Bronchial epithelial cell (primary cell): ENCODE results near the gene CACNA2D3. TPM values are rescaled to one million over a fixed set of nuclear protein-coding genes. Genes with fewer than 3 reads are reported as not detected.
A peak's percentile ranks its signal among the peaks of the same experiment; 100 is the strongest.
"Not testable (repeated sequence)": the region's sequence is repeated elsewhere in the genome, so short reads cannot be mapped to it uniquely, and the experiment has no call there.

Experiments used
- DNase-seq: peaks from one replicate; pipeline ENCODE4 v3.0.0-alpha.2; 2010; ENCODE audit warnings: low read depth
- FAIRE-seq: peaks from 2 replicates; lab custom pipeline; 2011; peaks lifted over from hg19 to GRCh38; lab: Jason Lieb, UNC
- H3K27me3 ChIP-seq: 2 replicates; pipeline ENCODE4 v1.5.1; 2011; ENCODE audit warnings: low read length; ENCODE audit not compliant: control insufficient read depth, insufficient read depth
- H3K36me3 ChIP-seq: 2 replicates; pipeline ENCODE4 v1.5.1; 2011; ENCODE audit warnings: low read length; ENCODE audit not compliant: control insufficient read depth, insufficient read depth
- H3K4me3 ChIP-seq: 2 replicates; pipeline ENCODE4 v1.5.1; 2011; ENCODE audit warnings: mild to moderate bottlenecking, low read depth, low read length, control low read depth
- CTCF ChIP-seq: IDR thresholded peaks from 2 replicates; pipeline ENCODE4 v1.5.1; 2011; ENCODE audit warnings: mild to moderate bottlenecking, moderate library complexity, low read length, control low read depth, inconsistent platforms; ENCODE audit not compliant: insufficient read depth, severe bottlenecking
- total RNA-seq: library from RNA; depleted of rRNA; stranded (reverse); fragments of >200 nt; gene quantifications from 2 replicates; pipeline ENCODE4 v1.2.1, GENCODE V29; 2014

Gene CACNA2D3
- total RNA-seq, 1 donor from 2014 or later: not detected

DNA sequence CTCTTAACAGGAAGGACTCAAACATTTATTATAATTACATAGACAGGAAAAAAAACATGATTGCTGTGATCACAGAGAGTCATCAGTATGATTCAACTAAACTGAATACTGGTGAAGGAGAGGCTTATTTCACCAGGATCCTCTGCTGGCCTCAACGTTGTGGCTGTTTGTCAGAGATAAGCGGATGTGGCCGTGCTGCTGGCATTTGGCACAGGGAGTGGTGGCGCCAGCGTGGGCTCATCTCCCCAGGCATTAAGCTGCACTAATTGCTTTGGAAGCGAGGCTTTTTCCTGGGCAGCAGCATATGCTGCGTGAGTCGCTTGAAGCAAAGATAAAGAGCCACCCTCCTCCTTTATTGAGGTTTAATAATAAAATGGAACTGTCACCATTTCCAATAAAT, 498.8 kb downstream of the CACNA2D3 start:
- Histone ChIP-seq H3K27me3 (no peaks in the 10 kb centered on the region), H3K4me3 (no peak overlapping the region), H3K36me3 (no peaks in the 10 kb centered on the region)
- DNase-seq: no peak
- no peak for TF ChIP-seq CTCF
- FAIRE-seq: no peak

GRCh38 chr3:54622678-54623077, 500.3 kb downstream of the CACNA2D3 start:
- H3K36me3 ChIP-seq: no peaks in the 10 kb centered on the region
- no peak for DNase-seq
- no peak for FAIRE-seq
- TF ChIP-seq CTCF: no peak
- H3K27me3 ChIP-seq: no peaks in the 10 kb centered on the region
- H3K4me3 ChIP-seq: no peak overlapping the region

DNA sequence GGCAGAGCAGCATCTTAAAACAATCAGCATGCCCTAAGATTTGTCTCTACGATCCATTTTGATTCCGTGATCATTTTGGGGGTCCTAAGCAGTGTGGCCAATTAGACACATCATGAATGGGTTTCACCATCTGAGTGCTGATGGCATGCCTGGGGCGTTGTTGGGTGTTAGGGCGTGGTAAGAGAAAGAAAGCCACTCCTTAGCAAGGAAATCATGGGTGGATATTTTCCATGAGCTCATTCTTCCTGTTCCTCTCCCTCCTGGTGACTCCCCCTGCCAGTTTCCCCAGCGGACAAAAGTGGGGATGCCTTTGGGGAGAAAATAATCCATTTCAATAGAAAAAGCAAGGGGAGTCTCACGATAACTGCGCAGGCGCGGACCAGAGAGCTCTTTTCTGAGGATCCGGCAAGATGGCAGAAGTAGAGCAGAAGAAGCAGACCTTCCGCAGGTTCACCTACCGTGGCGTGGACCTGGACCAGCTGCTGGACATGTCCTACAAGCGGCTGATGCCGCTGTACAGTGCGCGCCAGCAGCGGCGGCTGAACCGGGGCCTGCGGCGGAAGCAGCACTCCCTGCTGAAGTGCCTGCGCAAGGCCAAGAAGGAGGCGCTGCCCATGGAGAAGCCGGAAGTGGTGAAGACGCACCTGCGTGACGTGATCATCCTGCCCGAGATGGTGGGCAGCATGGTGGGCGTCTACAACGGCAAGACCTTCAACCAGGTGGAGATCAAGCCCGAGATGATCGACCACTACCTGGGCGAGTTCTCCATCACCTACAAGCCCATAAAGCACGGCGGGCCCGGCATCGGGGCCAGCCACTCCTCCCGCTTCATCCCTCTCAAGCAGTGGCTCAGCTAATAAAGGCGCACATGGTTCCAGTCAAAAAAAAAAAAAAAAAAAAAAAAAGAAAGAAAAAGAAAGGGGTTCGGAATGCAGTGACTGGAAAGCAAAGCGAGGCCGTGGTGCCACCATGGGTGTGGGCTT, 503.7 kb downstream of the CACNA2D3 start:
- TF ChIP-seq CTCF: no peak
- no peaks in the 10 kb centered on the region for H3K27me3 ChIP-seq
- FAIRE-seq (no peak), DNase-seq (no peak)
- no peaks in the 10 kb centered on the region for H3K36me3 ChIP-seq
- H3K4me3 ChIP-seq: no peak overlapping the region

GRCh38 chr3:54628888-54629441, 506.6 kb downstream of the CACNA2D3 start:
- Histone ChIP-seq H3K4me3 (no peak overlapping the region), H3K27me3 (no peaks in the 10 kb centered on the region), H3K36me3 (no peaks in the 10 kb centered on the region)
- DNase-seq (peak; percentile 28), FAIRE-seq (no peak)
- no peak for TF ChIP-seq CTCF

- DNase-seq (no peak), FAIRE-seq (no peak)
- no peaks in the 10 kb centered on the region for H3K27me3 ChIP-seq
Measured at GRCh38 chr3:54630101-54630623, 507.8 kb downstream of the CACNA2D3 start.

DNA sequence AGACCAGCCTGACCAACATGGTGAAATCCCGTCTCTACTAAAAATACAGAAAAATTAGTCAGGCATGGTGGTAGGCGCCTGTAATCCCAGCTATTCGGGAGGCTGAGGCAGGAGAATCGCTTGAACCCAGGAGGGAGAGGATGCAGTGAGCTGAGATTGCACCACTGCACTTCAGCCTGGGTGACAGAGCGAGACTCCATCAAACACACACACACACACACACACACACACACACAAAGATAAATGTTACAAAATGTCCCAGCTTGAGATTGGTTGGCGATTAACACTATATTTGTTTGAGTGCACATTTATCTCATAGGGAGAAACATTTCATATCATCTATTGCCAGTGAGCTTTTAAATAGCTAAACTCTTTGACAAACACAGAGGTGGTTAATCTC, 508.6 kb downstream of the CACNA2D3 start:
- not testable (repeated sequence) for H3K27me3 ChIP-seq, H3K4me3 ChIP-seq, H3K36me3 ChIP-seq, DNase-seq, FAIRE-seq

More at GRCh38 chr3:54630101-54630623, 507.8 kb downstream of the CACNA2D3 start:
- no peak for TF ChIP-seq CTCF
- Histone ChIP-seq H3K36me3 (no peaks in the 10 kb centered on the region), H3K4me3 (no peak overlapping the region)
